Suprapubic skin (tissue), 4 donors: Measurements from ENCODE around the gene RBM19. TPM values are rescaled to one million over a fixed set of nuclear protein-coding genes. Genes with fewer than 3 reads are reported as not detected.

ENCODE experiments used
- DNase-seq, 2 donors: peaks; one replicate each; pipeline ENCODE4 v3.0.0-alpha.2; 2019; ENCODE audit warnings: low spot score in 2 of 2
- H3K27ac ChIP-seq: fragments of 200-600 bp; sonication (generic); one replicate; pipeline ENCODE4 v1.5.1; 2019
- H3K27me3 ChIP-seq: fragments of 200-600 bp; sonication (generic); one replicate; pipeline ENCODE4 v1.5.1; 2019
- H3K36me3 ChIP-seq: fragments of 200-600 bp; sonication (generic); one replicate; pipeline ENCODE4 v1.5.1; 2019
- H3K4me1 ChIP-seq: fragments of 200-600 bp; sonication (generic); one replicate; pipeline ENCODE4 v1.5.1; 2019
- H3K4me3 ChIP-seq: fragments of 200-600 bp; sonication (generic); one replicate; pipeline ENCODE4 v1.5.1; 2019; ENCODE audit warnings: mild to moderate bottlenecking
- H3K9me3 ChIP-seq: fragments of 200-600 bp; sonication (generic); one replicate; pipeline ENCODE4 v1.5.1; 2019
- CTCF ChIP-seq, 2 donors: fragments of 200-600 bp in 1 of 2; fragments of 450-650 bp in 1 of 2; sonication (generic) in 1 of 2; IDR thresholded peaks; one replicate each; pipeline ENCODE4 v1.5.1; 2016 to 2019; ENCODE audit warnings: antibody characterized with exemption in 2 of 2, mild to moderate bottlenecking in 1 of 2, moderate library complexity in 1 of 2
- EP300 ChIP-seq: sonication (generic); formaldehyde crosslinking; IDR thresholded peaks from one replicate; pipeline ENCODE4 v1.6.1; 2017; ENCODE audit warnings: antibody characterized with exemption
- POLR2A ChIP-seq, 2 donors: fragments of 450-650 bp; IDR thresholded peaks; one replicate each; pipeline ENCODE4 v1.6.1; 2017; ENCODE audit warnings: antibody characterized with exemption in 2 of 2, mild to moderate bottlenecking in 2 of 2, moderate library complexity in 2 of 2
- POLR2AphosphoS5 ChIP-seq, 3 donors: sonication (generic); formaldehyde crosslinking; IDR thresholded peaks; one replicate each; pipeline ENCODE4 v1.6.1; 2017; ENCODE audit warnings: antibody characterized with exemption in 3 of 3
- WGBS: methylation state at CpG from one replicate; pipeline ENCODE4 v1.1.5; 2018; 5-methylcytosine and 5-hydroxymethylcytosine counted together
- total RNA-seq, 4 donors: library from RNA; depleted of rRNA; stranded (reverse); fragments of >200 nt; gene quantifications; one replicate each; pipeline ENCODE4 v1.1.0, GENCODE V29; 2016

The RBM19 gene
- total RNA-seq, 4 donors from 2014 or later = 26.8 to 51.4 (median 28.2) TPM

- DNase-seq = no peak
- Histone ChIP-seq H3K27me3 (no peaks in the 10 kb centered on the region), H3K27ac (no peak overlapping the region), H3K36me3 (peaks cover 99% of the 10 kb centered on the region), H3K4me1 (no peaks in the 10 kb centered on the region), H3K9me3 (no peaks in the 10 kb centered on the region), H3K4me3 (no peak overlapping the region)
- 94% methylated on average over 19 of the region's 20 CpGs for WGBS
- TF ChIP-seq EP300 = no peak
- TF ChIP-seq POLR2AphosphoS5 (IDR thresholded peaks at IDR 0.05) = no peak
- no peak for TF ChIP-seq POLR2A (IDR thresholded peaks at IDR 0.05)
- no peak for TF ChIP-seq CTCF (IDR thresholded peaks at IDR 0.05)
Observed at GRCh38 chr12:113945174-113946173, 20.7 kb downstream of the RBM19 start.

- DNase-seq = no peak
- Histone ChIP-seq H3K36me3 (peaks cover 99% of the 10 kb centered on the region), H3K27ac (no peak overlapping the region), H3K27me3 (no peaks in the 10 kb centered on the region), H3K4me3 (no peak overlapping the region), H3K9me3 (no peaks in the 10 kb centered on the region), H3K4me1 (no peaks in the 10 kb centered on the region)
- WGBS = 89% methylated on average over 15 of the region's 15 CpGs
- TF ChIP-seq EP300 = no peak
Observed at GRCh38 chr12:113942209-113942608, 23.9 kb downstream of the RBM19 start.

GRCh38 chr12:113941208-113941486 is 25.0 kb downstream of the RBM19 start:
- Histone ChIP-seq H3K27me3 (no peaks in the 10 kb centered on the region), H3K4me1 (no peaks in the 10 kb centered on the region), H3K36me3 (peaks cover 99% of the 10 kb centered on the region), H3K9me3 (no peaks in the 10 kb centered on the region), H3K27ac (no peak overlapping the region), H3K4me3 (no peak overlapping the region)
- 93% methylated on average over 1 of the region's 1 CpG for WGBS
- TF ChIP-seq POLR2AphosphoS5 (IDR thresholded peaks at IDR 0.05) = no peak
- TF ChIP-seq POLR2A (IDR thresholded peaks at IDR 0.05) = no peak
- no peak for TF ChIP-seq CTCF (IDR thresholded peaks at IDR 0.05)
- no peak for TF ChIP-seq EP300
- DNase-seq = no peak

- H3K36me3 ChIP-seq = peaks cover 98% of the 10 kb centered on the region
Observed at GRCh38 chr12:113940357-113941207, 25.5 kb downstream of the RBM19 start.

GRCh38 chr12:113939867-113940266 is 26.3 kb downstream of the RBM19 start:
- 93% methylated on average over 2 of the region's 10 CpGs for WGBS
- Histone ChIP-seq H3K9me3 (no peaks in the 10 kb centered on the region), H3K36me3 (peaks cover 98% of the 10 kb centered on the region), H3K4me3 (no peak overlapping the region), H3K27me3 (no peaks in the 10 kb centered on the region), H3K4me1 (no peaks in the 10 kb centered on the region), H3K27ac (no peak overlapping the region)
- TF ChIP-seq CTCF (IDR thresholded peaks at IDR 0.05) (no peak), POLR2A (IDR thresholded peaks at IDR 0.05) (no peak)
- no peak for DNase-seq

More at GRCh38 chr12:113940357-113941207, 25.5 kb downstream of the RBM19 start:
- Histone ChIP-seq H3K27ac (no peak overlapping the region), H3K9me3 (no peaks in the 10 kb centered on the region), H3K4me3 (no peak overlapping the region), H3K27me3 (no peaks in the 10 kb centered on the region), H3K4me1 (no peaks in the 10 kb centered on the region)
- WGBS = 88% methylated on average over 11 of the region's 11 CpGs
- no peak for DNase-seq
- no peak for TF ChIP-seq POLR2AphosphoS5 (IDR thresholded peaks at IDR 0.05)
- no peak for TF ChIP-seq EP300
- no peak for TF ChIP-seq POLR2A (IDR thresholded peaks at IDR 0.05)
- no peak for TF ChIP-seq CTCF (IDR thresholded peaks at IDR 0.05)
